GM12892 (cell line): ENCODE measurements around the gene NRXN3.

ENCODE experiments used
- POLR2A ChIP-seq: IDR thresholded peaks from 2 replicates; pipeline ENCODE4 v1.6.1; 2011; ENCODE audit warnings: low read depth, low read length, control low read depth
- POLR2AphosphoS5 ChIP-seq: IDR thresholded peaks from 2 replicates; pipeline ENCODE4 v1.6.1; 2011; ENCODE audit warnings: low read depth, low read length, control low read depth

DNA sequence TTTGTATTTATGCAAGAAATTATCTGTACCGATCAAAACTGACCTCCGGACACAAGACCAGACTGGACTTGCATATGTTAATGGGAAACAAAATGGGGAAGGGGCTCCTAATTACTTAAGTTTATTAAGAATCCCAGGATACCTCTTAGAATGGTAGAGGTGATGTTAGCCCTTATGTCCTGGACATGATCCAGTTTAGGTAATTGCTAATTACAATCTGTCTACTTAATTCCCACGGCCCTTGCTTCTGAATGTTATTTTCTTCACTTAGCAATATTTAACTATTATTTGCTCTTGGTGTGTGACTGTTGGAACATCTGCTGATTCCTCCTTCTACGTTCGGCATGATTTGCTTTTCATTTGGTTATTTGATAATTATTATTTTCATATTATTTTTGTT lies 1397.1 kb downstream of the NRXN3 start:
- TF ChIP-seq POLR2A (no peak), POLR2AphosphoS5 (no peak)
